ENCODE data around the gene LRMDA. TPM values are rescaled to one million over a fixed set of nuclear protein-coding genes. Genes with fewer than 3 reads are reported as not detected.
"Not testable (repeated sequence)": the region's sequence is repeated elsewhere in the genome, so short reads cannot be mapped to it uniquely, and the experiment has no call there.

The LRMDA gene
- total RNA-seq, 1 experiment from 2014 or later = 8.0 TPM

- DNase-seq (ENCODE audit: low read depth) = peak; percentile 71
These were observed 1119.4 kb downstream of the LRMDA start for GRCh38 chr10:76550806-76551205.

- DNase-seq (ENCODE audit: low read depth) = no peak
These were observed 1120.9 kb downstream of the LRMDA start for GRCh38 chr10:76552091-76552873.

- no peak for DNase-seq (ENCODE audit: low read depth)
These were observed 1122.0 kb downstream of the LRMDA start for GRCh38 chr10:76553263-76554032.

GRCh38 chr10:76554033-76554408, 1122.6 kb downstream of the LRMDA start:
- no peak for DNase-seq (ENCODE audit: low read depth)

GRCh38 chr10:76554478-76554877, 1123.1 kb downstream of the LRMDA start:
- no peak for DNase-seq (ENCODE audit: low read depth)

GRCh38 chr10:76555067-76555670, 1123.7 kb downstream of the LRMDA start:
- DNase-seq (ENCODE audit: low read depth) = no peak

- DNase-seq (ENCODE audit: low read depth) = no peak
These were observed 1125.9 kb downstream of the LRMDA start for GRCh38 chr10:76557366-76557765.

- DNase-seq (ENCODE audit: low read depth) = peak; percentile 94
These were observed 1127.2 kb downstream of the LRMDA start for GRCh38 chr10:76558586-76558985.

GRCh38 chr10:76558996-76559891, 1127.8 kb downstream of the LRMDA start:
- peak; percentile 96 for DNase-seq (ENCODE audit: low read depth)

GRCh38 chr10:76559892-76560220, 1128.4 kb downstream of the LRMDA start:
- DNase-seq (ENCODE audit: low read depth) = peak; percentile 44

GRCh38 chr10:76560338-76560737, 1128.9 kb downstream of the LRMDA start:
- DNase-seq (ENCODE audit: low read depth) = peak; percentile 50

- DNase-seq (ENCODE audit: low read depth) = no peak
These were observed 1131.9 kb downstream of the LRMDA start for GRCh38 chr10:76563286-76563685.

GRCh38 chr10:76572021-76572420, 1140.6 kb downstream of the LRMDA start:
- no peak for DNase-seq (ENCODE audit: low read depth)

GRCh38 chr10:76576276-76576962, 1145.0 kb downstream of the LRMDA start:
- peak; percentile 84 for DNase-seq (ENCODE audit: low read depth)

GRCh38 chr10:76577455-76577854, 1146.0 kb downstream of the LRMDA start:
- no peak for DNase-seq (ENCODE audit: low read depth)

- peak; percentile 23 for DNase-seq (ENCODE audit: low read depth)
These were observed 1150.3 kb downstream of the LRMDA start for GRCh38 chr10:76581506-76582256.

GRCh38 chr10:76582531-76582930, 1151.1 kb downstream of the LRMDA start:
- no peak for DNase-seq (ENCODE audit: low read depth)

GRCh38 chr10:76583711-76584161, 1152.3 kb downstream of the LRMDA start:
- DNase-seq (ENCODE audit: low read depth) = peak; percentile 87

GRCh38 chr10:76584466-76584865, 1153.0 kb downstream of the LRMDA start:
- DNase-seq (ENCODE audit: low read depth) = not testable (repeated sequence)

Data from M059J (cell line).